Ishikawa (cell line): ENCODE measurements around the gene MDN1.

Source experiments
- CEBPB ChIP-seq: IDR thresholded peaks from 2 replicates; pipeline ENCODE4 v1.6.1; 2012
- CREB1 ChIP-seq: IDR thresholded peaks from 2 replicates; pipeline ENCODE4 v1.6.1; 2012; ENCODE audit warnings: low read depth
- EGR1 ChIP-seq: IDR thresholded peaks from 2 replicates; pipeline ENCODE4 v1.6.1; 2012
- EP300 ChIP-seq: IDR thresholded peaks from 2 replicates; pipeline ENCODE4 v1.6.1; 2012; ENCODE audit warnings: borderline replicate concordance
- FOXM1 ChIP-seq: IDR thresholded peaks from 2 replicates; pipeline ENCODE4 v1.6.1; 2012; ENCODE audit warnings: low read depth, borderline replicate concordance
- NFIC ChIP-seq: IDR thresholded peaks from 2 replicates; pipeline ENCODE4 v1.6.1; 2012
- RAD21 ChIP-seq: IDR thresholded peaks from 2 replicates; pipeline ENCODE4 v1.6.1; 2012; ENCODE audit warnings: low read depth
- TAF1 ChIP-seq: IDR thresholded peaks from 2 replicates; pipeline ENCODE4 v1.6.1; 2012; ENCODE audit warnings: low read depth, mild to moderate bottlenecking
- TCF12 ChIP-seq: IDR thresholded peaks from 2 replicates; pipeline ENCODE4 v1.6.1; 2012; ENCODE audit warnings: low read depth
- TEAD4 ChIP-seq: IDR thresholded peaks from 2 replicates; pipeline ENCODE4 v1.6.1; 2012
- YY1 ChIP-seq: IDR thresholded peaks from 2 replicates; pipeline ENCODE4 v1.6.1; 2012; ENCODE audit warnings: low read depth
- ZBTB7A ChIP-seq: IDR thresholded peaks from 2 replicates; pipeline ENCODE4 v1.6.1; 2012; ENCODE audit warnings: low read depth
- TF ChIP-seq, protein P1 (sequence below): IDR thresholded peaks from 2 replicates; pipeline ENCODE4 v1.6.1; 2012
- TF ChIP-seq, protein P2 (sequence below): IDR thresholded peaks from 2 replicates; pipeline ENCODE4 v1.6.1; 2012
- TF ChIP-seq, protein P3 (sequence below): IDR thresholded peaks from 2 replicates; pipeline ENCODE4 v1.6.1; 2012; ENCODE audit warnings: low read depth, mild to moderate bottlenecking

Gene MDN1

DNA sequence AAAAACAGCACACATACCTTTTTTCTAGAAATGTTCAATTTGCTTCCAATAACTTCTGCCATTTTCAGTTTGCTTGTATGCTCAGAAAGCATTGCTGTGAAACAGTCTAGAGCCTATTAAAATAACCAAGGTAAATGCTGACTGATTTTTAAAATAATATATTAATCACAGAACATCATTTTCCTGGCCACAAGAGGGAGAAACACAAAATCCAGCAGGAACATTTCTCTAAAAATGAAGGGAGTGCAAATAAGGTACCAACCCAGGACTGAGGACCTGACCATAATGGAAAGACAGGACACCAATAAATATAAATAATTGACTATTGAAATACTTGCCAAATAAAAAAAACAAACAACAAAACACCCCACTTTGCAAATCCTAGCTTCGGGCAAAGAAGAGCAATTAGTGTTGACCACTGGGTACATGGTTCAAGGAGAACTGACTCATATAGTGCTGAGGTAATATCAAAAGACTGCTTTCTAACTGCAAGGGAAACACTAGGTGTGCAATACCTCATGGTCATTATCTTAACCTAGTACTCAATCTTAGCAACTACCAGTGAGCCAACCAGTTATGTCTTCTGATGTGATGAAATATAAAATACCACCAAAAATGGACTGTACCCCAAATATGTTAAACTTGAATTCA is 42.9 kb downstream of the MDN1 start:
- TF ChIP-seq, protein P1, sequence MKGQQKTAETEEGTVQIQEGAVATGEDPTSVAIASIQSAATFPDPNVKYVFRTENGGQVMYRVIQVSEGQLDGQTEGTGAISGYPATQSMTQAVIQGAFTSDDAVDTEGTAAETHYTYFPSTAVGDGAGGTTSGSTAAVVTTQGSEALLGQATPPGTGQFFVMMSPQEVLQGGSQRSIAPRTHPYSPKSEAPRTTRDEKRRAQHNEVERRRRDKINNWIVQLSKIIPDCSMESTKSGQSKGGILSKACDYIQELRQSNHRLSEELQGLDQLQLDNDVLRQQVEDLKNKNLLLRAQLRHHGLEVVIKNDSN = no peak
- TF ChIP-seq, protein P2, sequence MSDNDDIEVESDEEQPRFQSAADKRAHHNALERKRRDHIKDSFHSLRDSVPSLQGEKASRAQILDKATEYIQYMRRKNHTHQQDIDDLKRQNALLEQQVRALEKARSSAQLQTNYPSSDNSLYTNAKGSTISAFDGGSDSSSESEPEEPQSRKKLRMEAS = no peak
- no peak for TF ChIP-seq RAD21
- no peak for TF ChIP-seq CEBPB
- TF ChIP-seq, protein P3, sequence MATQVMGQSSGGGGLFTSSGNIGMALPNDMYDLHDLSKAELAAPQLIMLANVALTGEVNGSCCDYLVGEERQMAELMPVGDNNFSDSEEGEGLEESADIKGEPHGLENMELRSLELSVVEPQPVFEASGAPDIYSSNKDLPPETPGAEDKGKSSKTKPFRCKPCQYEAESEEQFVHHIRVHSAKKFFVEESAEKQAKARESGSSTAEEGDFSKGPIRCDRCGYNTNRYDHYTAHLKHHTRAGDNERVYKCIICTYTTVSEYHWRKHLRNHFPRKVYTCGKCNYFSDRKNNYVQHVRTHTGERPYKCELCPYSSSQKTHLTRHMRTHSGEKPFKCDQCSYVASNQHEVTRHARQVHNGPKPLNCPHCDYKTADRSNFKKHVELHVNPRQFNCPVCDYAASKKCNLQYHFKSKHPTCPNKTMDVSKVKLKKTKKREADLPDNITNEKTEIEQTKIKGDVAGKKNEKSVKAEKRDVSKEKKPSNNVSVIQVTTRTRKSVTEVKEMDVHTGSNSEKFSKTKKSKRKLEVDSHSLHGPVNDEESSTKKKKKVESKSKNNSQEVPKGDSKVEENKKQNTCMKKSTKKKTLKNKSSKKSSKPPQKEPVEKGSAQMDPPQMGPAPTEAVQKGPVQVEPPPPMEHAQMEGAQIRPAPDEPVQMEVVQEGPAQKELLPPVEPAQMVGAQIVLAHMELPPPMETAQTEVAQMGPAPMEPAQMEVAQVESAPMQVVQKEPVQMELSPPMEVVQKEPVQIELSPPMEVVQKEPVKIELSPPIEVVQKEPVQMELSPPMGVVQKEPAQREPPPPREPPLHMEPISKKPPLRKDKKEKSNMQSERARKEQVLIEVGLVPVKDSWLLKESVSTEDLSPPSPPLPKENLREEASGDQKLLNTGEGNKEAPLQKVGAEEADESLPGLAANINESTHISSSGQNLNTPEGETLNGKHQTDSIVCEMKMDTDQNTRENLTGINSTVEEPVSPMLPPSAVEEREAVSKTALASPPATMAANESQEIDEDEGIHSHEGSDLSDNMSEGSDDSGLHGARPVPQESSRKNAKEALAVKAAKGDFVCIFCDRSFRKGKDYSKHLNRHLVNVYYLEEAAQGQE = no peak
- no peak for TF ChIP-seq FOXM1

DNA sequence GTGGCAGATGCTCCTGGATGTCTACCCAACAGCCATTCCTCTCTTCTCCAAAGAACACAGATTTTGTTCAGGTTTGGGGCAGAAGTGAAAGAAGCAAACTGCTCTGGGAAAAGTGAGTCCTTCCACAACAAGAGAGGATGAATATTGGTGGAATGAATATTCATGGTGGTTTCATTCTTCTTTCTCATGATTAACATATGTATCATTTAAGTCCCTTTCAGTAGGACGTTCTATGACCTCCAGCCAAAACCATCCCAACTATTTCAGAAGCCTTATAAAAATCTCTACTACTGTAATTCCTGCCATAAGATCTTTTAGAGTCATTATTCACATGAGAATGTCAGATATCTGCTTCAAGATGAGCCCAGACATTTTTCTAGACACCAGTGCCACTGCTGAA is 44.4 kb downstream of the MDN1 start:
- no peak for TF ChIP-seq EGR1
- TF ChIP-seq CREB1 = no peak
- no peak for TF ChIP-seq TCF12
- TF ChIP-seq, protein P3 = no peak
- TF ChIP-seq TEAD4 = no peak
- TF ChIP-seq, protein P2 = no peak
- TF ChIP-seq, protein P1 = no peak
- no peak for TF ChIP-seq EP300
- no peak for TF ChIP-seq NFIC
- TF ChIP-seq RAD21 = no peak

DNA sequence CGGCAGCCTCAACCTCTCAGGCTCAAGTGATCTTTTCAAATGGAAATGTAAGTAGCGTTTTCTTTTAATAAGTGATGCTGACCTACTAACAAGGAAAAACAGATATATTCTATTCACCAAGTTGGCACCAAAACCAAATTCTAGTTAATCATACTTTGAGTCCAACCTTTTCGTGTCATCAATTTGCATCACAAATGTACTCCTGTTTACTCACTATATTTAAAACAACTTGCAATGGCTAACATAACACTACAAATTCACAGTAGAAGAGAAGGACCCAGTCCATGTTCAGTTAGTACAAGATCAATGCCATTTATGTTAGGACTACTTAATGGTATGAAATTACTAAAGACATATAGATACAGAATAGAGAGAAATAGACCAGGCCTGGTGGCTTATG is 50.0 kb downstream of the MDN1 start:
- TF ChIP-seq TEAD4 (no peak), CEBPB (no peak), TCF12 (no peak), CREB1 (no peak), YY1 (no peak), NFIC (no peak), EGR1 (no peak), EP300 (no peak), RAD21 (no peak), ZBTB7A (no peak), FOXM1 (no peak), TAF1 (no peak)
- TF ChIP-seq, protein P3 = no peak
- TF ChIP-seq, protein P1 = no peak
- TF ChIP-seq, protein P2 = no peak

DNA sequence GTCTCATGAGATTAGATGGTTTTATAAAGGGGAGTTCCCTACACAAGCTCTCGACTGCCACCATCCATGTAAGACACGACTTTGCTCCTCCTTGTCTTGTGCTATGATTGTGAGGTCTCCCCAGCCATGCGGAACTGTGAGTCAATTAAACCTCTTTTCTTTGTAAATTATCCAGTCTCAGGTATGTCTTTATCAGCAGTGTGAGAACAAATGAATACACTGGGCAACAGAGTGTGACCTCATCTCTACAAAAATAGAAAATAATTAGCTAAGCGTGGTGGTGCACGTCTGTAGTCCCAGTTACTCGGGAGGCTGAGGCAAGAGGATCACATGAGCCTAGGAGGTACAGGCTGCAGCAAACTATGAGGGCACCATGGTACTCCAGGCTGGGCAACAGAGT is 51.3 kb downstream of the MDN1 start:
- TF ChIP-seq, protein P2 = no peak
- no peak for TF ChIP-seq CEBPB
- no peak for TF ChIP-seq YY1
- TF ChIP-seq, protein P3 = no peak
- TF ChIP-seq EGR1 = no peak
- no peak for TF ChIP-seq ZBTB7A
- no peak for TF ChIP-seq TEAD4
- no peak for TF ChIP-seq RAD21
- no peak for TF ChIP-seq TCF12
- TF ChIP-seq FOXM1 = no peak
